Transverse colon (tissue), 4 donors: ENCODE measurements around the gene PROSER2.

Experiments used
- CTCF ChIP-seq, 5 experiments: fragments of 200-600 bp in 3 of 5; fragments of 450-650 bp in 2 of 5; sonication (generic) in 3 of 5; IDR thresholded peaks; 1 replicate in 2 of 5; 2 replicates in 3 of 5; pipeline ENCODE4 v1.5.1; 2016 to 2017; ENCODE audit warnings: antibody characterized with exemption in 5 of 5, inconsistent platforms in 3 of 5, mild to moderate bottlenecking in 2 of 5, moderate library complexity in 1 of 5
- EP300 ChIP-seq: sonication (generic); formaldehyde crosslinking; IDR thresholded peaks from one replicate; pipeline ENCODE4 v1.6.1; 2017; ENCODE audit warnings: antibody characterized with exemption, low read depth
- POLR2A ChIP-seq: fragments of 450-650 bp; IDR thresholded peaks from one replicate; pipeline ENCODE4 v1.6.1; 2016; ENCODE audit warnings: antibody characterized with exemption, mild to moderate bottlenecking, moderate library complexity
- POLR2AphosphoS5 ChIP-seq, 3 donors: sonication (generic); formaldehyde crosslinking; IDR thresholded peaks; one replicate each; pipeline ENCODE4 v1.6.1; 2016; ENCODE audit warnings: antibody characterized with exemption in 3 of 3

GRCh38 chr10:11822809-11823121, 391 bp upstream of the PROSER2 start:
- TF ChIP-seq CTCF (IDR thresholded peaks at IDR 0.05) (no peak), POLR2A (no peak), POLR2AphosphoS5 (IDR thresholded peaks at IDR 0.05) (no peak), EP300 (no peak)
